ENCODE measurements around the gene RRAGC. TPM values are rescaled to one million over a fixed set of nuclear protein-coding genes. Genes with fewer than 3 reads are reported as not detected.

The RRAGC gene
- total and polyA plus RNA-seq, 10 of the 15 experiments (the other 5 are each of a cell fraction or from before 2014, with no cell fraction given): 5.5 to 22.1 (median 15.0) TPM

DNA sequence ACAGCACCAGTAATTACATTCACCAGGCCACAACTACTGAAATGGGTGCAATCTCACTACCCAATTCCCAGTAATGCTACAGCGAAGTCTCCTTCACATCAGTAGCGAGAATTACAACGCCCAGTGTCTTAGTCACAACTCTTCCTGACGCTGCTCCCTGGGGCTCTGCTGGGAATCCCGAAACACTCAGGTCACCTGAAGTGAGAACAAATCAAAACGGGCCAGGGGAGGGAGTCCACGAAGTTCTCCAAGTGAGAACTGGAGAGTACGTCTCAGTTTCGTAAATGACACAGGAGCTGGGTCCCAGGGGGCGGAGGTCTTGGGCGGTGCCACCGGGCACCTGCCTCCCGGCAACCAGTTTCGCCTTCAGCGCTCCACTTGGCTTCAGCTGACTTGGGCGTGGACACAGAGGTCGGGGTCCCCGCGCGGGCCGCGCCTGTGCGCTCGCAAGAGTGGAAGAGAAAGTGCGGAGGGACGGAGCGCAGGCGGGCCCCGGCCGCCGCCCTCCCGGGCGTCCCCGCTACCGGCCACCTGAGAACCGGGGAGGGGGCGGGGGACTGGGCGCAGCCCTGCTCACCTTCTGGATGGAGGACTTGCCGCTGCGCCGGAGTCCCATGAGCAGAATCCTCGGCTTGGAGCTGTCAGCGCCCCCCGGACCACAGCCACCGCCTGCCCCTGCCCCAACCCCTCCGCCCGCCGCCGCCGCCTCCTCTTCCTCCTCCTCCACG lies 575 bp downstream of the RRAGC start (continued):
- TF ChIP-seq, protein P1, sequence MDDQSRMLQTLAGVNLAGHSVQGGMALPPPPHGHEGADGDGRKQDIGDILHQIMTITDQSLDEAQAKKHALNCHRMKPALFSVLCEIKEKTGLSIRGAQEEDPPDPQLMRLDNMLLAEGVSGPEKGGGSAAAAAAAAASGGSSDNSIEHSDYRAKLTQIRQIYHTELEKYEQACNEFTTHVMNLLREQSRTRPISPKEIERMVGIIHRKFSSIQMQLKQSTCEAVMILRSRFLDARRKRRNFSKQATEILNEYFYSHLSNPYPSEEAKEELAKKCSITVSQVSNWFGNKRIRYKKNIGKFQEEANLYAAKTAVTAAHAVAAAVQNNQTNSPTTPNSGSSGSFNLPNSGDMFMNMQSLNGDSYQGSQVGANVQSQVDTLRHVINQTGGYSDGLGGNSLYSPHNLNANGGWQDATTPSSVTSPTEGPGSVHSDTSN (IDR thresholded peaks at IDR 0.05; ENCODE audit: insufficient replicate concordance, low read depth, low read length): no peak
- TF ChIP-seq FOS (IDR thresholded peaks at IDR 0.05; ENCODE audit: borderline replicate concordance, extremely low read depth, insufficient read length) (no peak), GABPA (IDR thresholded peaks at IDR 0.05; ENCODE audit: low read depth) (no peak), ZNF207 (IDR thresholded peaks at IDR 0.05; ENCODE audit: borderline replicate concordance) (no peak), TAF1 (IDR thresholded peaks at IDR 0.05; ENCODE audit: borderline replicate concordance, low read depth, low read length) (no peak), ESRRA (IDR thresholded peaks at IDR 0.05; ENCODE audit: low read length) (no peak), HDGF (IDR thresholded peaks at IDR 0.05) (no peak), TBL1XR1 (IDR thresholded peaks at IDR 0.05; ENCODE audit: low read depth, low read length) (no peak), ZNF274 (IDR thresholded peaks at IDR 0.05; ENCODE audit: insufficient read depth, insufficient read length) (no peak), PML (IDR thresholded peaks at IDR 0.05; ENCODE audit: low read length) (no peak), RB1 (IDR thresholded peaks at IDR 0.05; ENCODE audit: borderline replicate concordance) (no peak), NFXL1 (IDR thresholded peaks at IDR 0.05; ENCODE audit: borderline replicate concordance) (no peak), SRF (IDR thresholded peaks at IDR 0.05; ENCODE audit: low read depth in 2 of 2, low read length in 2 of 2) (no peak)
- TF ChIP-seq, protein P2, sequence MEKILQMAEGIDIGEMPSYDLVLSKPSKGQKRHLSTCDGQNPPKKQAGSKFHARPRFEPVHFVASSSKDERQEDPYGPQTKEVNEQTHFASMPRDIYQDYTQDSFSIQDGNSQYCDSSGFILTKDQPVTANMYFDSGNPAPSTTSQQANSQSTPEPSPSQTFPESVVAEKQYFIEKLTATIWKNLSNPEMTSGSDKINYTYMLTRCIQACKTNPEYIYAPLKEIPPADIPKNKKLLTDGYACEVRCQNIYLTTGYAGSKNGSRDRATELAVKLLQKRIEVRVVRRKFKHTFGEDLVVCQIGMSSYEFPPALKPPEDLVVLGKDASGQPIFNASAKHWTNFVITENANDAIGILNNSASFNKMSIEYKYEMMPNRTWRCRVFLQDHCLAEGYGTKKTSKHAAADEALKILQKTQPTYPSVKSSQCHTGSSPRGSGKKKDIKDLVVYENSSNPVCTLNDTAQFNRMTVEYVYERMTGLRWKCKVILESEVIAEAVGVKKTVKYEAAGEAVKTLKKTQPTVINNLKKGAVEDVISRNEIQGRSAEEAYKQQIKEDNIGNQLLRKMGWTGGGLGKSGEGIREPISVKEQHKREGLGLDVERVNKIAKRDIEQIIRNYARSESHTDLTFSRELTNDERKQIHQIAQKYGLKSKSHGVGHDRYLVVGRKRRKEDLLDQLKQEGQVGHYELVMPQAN (conservative IDR thresholded peaks at IDR 0.05): peak; percentile 61
- TF ChIP-seq, protein P3, sequence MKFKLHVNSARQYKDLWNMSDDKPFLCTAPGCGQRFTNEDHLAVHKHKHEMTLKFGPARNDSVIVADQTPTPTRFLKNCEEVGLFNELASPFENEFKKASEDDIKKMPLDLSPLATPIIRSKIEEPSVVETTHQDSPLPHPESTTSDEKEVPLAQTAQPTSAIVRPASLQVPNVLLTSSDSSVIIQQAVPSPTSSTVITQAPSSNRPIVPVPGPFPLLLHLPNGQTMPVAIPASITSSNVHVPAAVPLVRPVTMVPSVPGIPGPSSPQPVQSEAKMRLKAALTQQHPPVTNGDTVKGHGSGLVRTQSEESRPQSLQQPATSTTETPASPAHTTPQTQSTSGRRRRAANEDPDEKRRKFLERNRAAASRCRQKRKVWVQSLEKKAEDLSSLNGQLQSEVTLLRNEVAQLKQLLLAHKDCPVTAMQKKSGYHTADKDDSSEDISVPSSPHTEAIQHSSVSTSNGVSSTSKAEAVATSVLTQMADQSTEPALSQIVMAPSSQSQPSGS (IDR thresholded peaks at IDR 0.05; ENCODE audit: low read length): no peak
- TF ChIP-seq, protein P4, sequence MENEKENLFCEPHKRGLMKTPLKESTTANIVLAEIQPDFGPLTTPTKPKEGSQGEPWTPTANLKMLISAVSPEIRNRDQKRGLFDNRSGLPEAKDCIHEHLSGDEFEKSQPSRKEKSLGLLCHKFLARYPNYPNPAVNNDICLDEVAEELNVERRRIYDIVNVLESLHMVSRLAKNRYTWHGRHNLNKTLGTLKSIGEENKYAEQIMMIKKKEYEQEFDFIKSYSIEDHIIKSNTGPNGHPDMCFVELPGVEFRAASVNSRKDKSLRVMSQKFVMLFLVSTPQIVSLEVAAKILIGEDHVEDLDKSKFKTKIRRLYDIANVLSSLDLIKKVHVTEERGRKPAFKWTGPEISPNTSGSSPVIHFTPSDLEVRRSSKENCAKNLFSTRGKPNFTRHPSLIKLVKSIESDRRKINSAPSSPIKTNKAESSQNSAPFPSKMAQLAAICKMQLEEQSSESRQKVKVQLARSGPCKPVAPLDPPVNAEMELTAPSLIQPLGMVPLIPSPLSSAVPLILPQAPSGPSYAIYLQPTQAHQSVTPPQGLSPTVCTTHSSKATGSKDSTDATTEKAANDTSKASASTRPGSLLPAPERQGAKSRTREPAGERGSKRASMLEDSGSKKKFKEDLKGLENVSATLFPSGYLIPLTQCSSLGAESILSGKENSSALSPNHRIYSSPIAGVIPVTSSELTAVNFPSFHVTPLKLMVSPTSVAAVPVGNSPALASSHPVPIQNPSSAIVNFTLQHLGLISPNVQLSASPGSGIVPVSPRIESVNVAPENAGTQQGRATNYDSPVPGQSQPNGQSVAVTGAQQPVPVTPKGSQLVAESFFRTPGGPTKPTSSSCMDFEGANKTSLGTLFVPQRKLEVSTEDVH (IDR thresholded peaks at IDR 0.05; ENCODE audit: low read depth, partially characterized antibody): no peak
